GM19351 (cell line): ENCODE measurements around the gene GCSAML.
A peak's percentile ranks its signal among the peaks of the same experiment; 100 is the strongest.

Experiments used
- ATAC-seq: cut with Tn5 transposase; IDR thresholded peaks from one replicate; pipeline ENCODE4 v1.9.1; 2021; ENCODE audit warnings: mild to moderate bottlenecking, moderate library complexity; ENCODE audit not compliant: unreplicated experiment

GCSAML gene

GRCh38 chr1:247562198-247562597 lies 13.3 kb downstream of the GCSAML start:
- no peak for ATAC-seq

GRCh38 chr1:247574236-247574635 lies 25.3 kb downstream of the GCSAML start:
- ATAC-seq: no peak

GRCh38 chr1:247574664-247575063 lies 25.7 kb downstream of the GCSAML start:
- ATAC-seq: no peak

- peak; percentile 60 for ATAC-seq
These were observed 27.6 kb downstream of the GCSAML start for GRCh38 chr1:247576514-247576913.

- no peak for ATAC-seq
These were observed 30.1 kb downstream of the GCSAML start for GRCh38 chr1:247578946-247579460.

GRCh38 chr1:247588060-247588459 lies 39.1 kb downstream of the GCSAML start, which contains the start of gene OR2G2:
OR2G2 (plus strand) TSS chr1:247588360; CDS start chr1:247588360, 0 bp downstream.
- no peak for ATAC-seq

GRCh38 chr1:247605286-247605685 lies 56.4 kb downstream of the GCSAML start, which contains the start of gene OR2G3:
OR2G3 (plus strand) TSS chr1:247605586; CDS start chr1:247605586, 0 bp downstream.
- no peak for ATAC-seq

- no peak for ATAC-seq
These were observed 64.5 kb downstream of the GCSAML start for GRCh38 chr1:247613405-247613804.

GRCh38 chr1:247614625-247615024 lies 65.7 kb downstream of the GCSAML start:
- ATAC-seq: no peak
